Stimulated activated CD4-positive, alpha-beta T cell treated with anti-CD3 and anti-CD28 coated beads, Interleukin-4, amount 100 ng/mL, for 48 hours (primary cell): Measurements from ENCODE around the gene RAX2.
"Not testable (repeated sequence)": the region's sequence is repeated elsewhere in the genome, so short reads cannot be mapped to it uniquely, and the experiment has no call there.

Experiments used
- DNase-seq, 2 donors: peaks; one replicate each; pipeline ENCODE4 v3.0.0-alpha.2; 2020; ENCODE audit warnings: low read depth in 2 of 2

Gene RAX2

DNA sequence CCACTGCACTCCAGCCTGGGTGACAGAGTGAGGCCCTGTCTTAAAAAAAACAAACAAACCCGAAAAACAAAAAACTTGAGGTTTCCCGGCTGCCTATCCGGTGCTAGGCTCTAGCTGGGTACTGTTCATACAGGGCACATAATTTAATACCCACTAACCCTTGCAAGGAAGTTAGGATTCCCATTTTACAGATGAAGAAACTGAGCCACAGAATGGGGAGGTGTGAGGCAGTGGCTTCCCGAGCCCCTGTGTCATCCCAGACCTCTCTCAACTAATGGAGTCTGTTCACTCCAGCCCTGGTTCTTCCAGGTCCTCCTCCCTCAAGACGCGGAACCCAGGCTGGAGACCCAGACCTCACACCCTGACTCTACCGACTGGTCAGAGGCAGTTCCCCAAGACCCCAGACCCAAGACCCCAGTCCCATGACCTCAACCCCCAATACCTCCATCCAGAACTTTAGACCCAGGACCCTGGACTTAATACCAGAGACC is 11.1 kb downstream of the RAX2 start:
- DNase-seq, result no peak

DNA sequence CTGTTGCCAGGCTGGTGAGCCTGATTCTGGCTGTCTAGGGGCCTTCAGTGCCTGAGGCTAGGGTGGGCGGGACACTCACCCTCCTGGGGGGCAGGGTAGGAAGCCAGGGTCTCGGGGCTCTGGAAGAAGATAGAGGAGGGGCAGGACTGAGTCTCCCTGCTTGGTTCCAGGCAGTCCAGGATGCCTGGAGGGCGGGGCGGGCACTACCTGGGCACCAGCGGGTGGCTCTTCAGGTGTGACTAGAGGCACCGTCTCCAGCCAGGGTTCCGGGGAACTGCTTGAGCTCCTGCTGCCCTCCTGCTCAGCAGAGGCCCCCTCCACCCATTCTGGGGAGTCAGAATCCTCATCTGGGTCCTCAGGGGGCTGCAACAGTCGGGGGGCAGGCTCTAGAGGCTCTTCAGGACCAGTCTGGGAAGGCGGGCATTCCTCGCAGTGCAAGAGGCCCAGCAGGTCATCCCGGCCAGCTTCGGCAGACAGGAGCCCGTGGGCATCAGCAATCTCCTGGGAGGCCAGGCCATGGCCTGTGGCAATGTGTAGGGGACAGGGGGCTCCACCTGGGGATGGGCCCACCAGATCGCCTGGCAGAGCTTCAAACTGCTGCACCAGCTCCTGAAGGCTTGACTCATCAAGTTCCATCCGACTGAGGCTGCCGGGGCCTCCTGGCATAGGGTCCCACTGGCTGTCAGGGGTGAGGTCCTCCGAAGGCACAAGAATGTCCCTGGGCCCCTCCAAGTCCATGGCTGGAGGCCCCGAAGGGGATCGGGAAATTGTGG is 12.4 kb downstream of the RAX2 start:
- no peak for DNase-seq

DNA sequence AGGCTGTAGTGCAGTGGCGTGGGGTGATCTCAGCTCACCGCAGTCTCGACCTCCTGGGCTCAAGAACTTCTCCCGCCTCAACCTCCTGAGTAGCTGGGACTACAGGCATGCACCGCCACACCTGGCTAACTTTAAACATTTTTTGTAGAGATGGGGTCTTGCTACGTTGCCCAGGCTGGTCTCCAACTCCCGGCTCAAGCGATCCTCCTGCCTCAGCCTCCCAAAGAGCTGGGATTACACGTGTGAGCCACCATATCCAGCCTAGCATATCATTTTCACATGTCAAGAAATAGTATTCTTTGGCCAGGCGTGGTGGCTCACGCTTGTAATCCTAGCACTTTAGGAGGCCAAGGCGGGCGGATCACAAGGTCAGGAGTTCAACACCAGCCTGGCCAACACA is 13.7 kb downstream of the RAX2 start:
- not testable (repeated sequence) for DNase-seq

DNA sequence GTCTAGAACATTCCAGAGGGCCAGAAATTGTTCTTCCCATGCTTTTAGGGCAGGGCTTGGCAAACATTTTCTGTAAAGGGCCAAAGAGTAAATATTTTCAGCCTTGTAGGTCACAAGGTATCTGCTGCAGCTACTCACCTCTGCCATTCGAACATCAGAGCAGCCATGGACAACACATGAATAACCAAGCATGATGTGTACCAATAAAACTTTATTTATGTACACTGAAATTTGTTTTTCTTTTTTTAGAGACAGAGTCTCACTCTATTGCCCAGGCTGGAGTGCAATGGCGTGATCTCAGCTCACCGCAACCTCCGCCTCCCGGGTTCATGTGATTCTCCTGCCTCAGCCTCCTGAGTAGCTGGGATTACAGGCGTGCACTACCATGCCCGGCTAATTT is 14.3 kb downstream of the RAX2 start:
- not testable (repeated sequence) for DNase-seq

DNA sequence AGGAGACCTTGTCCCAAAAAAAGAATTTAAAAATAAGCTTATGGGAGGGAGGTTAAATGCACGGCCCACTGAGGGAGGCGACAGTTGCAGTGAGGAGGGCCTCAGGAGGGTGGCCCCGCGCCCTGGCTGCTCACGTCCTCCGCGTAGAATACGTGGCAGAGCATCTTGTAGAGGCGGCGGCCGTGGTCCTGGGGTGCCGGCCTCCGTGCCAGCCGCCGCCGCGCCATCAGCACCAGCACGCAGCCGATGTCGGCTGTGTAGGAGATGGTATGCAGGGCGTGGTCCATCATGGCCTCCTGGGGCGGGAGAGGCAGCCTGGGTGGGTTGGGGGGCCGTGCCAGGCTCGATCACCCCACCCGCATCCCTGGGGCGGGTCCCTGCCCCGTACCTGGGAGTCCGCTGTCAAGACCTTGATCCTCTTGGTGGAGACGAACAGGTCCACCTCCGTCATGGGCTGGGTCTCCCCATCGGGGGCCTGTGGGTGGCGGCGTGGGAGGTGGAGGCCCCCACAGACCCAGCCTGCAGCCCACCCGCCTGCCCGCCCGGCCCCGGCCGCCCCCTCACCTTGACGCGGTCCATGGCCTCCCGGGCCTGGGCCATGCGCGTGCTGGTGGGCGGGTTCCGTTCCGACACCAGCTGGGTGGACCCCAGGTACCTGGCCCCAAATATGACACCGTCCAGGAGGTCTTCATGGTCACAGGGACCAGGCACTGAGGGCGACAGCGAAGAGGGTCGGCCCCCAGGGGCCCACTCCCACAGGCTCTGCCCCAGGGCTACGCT is 18.2 kb downstream of the RAX2 start:
- no peak for DNase-seq

DNA sequence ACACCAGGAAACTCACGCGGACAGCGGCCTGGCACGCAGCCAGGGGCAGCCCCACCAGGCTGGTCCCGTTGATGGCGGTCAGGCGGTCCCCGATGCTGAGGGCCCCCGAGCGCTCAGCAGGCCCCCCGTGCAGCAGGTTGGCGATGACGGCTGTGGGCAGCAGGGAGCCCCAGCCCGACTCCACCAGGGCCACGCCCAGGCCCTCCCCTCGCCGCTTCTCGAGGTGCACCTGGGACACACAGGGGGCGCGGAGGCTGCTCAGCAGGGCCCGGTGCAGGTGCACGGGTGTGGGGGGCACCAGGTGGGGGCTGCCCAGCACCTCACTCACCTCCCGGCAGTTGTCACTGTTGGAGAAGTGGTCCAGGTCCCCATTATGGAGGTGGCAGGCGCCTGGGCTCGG is 19.5 kb downstream of the RAX2 start:
- no peak for DNase-seq

DNA sequence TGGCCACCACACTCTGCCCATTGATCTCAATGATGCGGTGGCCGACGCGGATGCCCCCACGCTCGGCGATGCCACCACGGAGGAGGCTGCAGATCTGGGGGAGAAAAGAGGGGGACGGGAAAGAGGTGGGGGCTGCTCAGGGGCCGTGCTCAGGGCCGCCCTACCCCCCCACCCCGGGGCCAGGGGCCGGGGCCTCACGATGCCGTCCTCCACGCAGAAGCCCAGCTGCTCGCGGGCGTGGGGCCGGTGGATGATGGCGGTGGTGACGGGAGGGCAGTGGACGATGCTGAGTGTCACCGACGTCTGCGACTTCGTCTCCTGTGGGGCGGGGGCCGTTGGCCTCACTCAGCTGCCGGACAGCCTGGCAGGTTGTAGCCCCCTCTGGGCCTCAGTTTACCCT is 20.8 kb downstream of the RAX2 start:
- DNase-seq, result no peak

DNA sequence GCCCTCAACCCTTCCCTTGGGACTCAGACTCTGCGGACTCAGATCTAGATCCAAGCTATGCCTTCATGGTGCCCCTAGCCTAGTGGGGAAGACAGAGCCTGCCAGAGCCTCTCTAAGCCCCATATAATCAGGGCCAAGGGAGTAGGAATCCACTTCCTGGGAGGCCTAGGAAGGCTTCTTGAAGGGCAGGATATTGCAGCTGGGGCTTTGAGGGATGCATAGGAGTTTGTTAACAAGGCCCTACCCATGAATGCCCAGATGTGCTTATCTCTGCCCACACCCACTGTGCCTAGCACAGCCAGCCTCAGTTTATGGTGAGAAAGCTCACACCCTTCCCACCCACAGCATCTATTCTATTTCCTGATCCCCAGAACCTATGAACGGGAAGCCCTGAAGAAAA is 21.8 kb downstream of the RAX2 start:
- DNase-seq, result no peak

DNA sequence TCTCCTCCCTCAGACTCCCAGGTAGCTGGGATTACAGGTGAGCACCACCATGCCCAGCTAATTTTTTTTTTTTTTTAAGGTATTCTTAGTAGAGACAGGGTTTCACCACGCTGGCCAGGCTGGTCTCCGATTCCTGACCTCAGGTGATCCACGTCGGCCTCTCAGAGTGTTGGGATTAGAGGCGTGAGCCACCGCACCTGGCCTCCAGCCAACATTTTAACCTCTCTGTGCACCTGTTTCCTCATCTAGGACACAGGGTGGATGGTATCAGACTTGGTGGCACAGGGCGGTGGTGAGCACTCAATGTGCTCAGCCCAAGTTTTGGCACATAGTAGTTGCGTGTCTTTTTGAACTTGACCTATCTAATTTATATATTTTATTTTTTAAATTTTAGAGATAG is 23.1 kb downstream of the RAX2 start:
- DNase-seq, result no peak

DNA sequence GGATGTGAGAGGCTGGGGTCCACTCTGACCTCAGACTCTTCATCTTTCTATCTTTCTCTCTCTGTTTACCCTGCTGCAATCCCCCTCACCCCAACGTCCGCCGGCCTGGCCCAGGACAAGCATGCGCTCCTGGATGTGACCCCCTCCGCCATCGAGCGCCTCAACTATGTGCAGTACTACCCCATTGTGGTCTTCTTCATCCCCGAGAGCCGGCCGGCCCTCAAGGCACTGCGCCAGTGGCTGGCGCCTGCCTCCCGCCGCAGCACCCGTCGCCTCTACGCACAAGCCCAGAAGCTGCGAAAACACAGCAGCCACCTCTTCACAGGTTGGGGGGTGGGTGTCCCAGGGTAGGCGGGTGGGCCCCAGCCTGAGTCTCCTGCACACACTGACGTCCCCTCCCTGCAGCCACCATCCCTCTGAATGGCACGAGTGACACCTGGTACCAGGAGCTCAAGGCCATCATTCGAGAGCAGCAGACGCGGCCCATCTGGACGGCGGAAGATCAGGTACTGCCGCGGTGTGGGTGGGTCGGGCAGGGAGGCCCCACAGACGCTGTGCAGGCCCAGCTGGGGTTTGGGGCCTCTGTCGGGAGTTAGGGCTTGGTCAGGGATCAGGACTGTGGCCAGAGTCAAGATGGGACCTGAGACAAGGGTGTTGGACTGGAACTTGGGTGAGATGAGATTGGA is 25.5 kb downstream of the RAX2 start:
- no peak for DNase-seq

DNA sequence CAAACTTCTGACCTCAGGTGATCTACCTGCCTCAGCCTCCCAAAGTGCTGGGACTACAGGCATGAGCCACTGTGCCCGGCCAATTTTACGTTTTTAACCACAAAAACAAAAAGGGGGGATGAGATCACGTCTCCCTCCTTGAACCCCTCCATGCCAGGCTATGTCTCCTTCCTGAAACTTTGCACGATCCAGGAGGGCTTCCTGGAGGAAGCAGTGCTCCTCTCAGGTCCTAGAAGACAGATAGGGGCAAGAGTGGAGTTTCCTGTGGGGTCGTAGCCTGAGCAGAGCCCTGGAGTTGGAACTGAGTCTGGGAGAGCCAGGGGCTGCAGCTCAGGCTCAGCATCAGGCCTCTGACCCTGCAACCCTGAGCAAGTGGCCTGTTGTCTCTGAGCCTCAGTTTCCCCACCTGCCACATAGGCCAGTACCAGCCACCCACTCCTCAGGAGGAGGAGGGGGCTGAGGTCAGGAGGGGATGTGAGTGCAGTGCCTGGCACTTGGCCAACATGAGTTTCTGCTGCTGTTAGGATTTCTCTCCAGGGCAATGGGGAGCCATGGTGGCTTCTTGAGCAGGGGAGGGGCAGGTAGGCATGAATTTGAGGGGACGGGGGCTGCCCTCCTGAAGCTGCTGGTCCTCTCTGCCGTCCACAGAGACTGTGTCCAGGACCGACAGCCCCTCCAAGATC is 26.5 kb downstream of the RAX2 start:
- DNase-seq, result no peak

DNA sequence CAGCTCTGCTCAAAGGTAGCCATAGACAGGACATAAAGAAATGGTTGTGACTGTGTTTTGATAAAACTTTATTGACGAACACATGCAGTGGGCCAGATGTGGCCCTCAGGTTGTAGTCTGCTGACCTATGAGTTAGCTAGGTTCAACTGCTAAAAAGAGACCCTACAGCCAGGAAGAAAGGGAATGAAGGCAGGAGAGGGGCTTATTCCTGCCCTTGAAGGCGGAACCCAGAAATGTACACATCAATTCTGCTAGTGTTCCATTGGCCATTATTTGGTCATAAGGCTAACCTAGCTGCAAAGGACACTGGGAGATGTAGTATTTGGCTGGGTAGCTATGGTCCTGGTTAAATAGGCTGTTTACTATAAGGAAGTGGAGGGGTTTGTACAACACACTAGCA is 28.5 kb downstream of the RAX2 start:
- DNase-seq, result no peak

DNA sequence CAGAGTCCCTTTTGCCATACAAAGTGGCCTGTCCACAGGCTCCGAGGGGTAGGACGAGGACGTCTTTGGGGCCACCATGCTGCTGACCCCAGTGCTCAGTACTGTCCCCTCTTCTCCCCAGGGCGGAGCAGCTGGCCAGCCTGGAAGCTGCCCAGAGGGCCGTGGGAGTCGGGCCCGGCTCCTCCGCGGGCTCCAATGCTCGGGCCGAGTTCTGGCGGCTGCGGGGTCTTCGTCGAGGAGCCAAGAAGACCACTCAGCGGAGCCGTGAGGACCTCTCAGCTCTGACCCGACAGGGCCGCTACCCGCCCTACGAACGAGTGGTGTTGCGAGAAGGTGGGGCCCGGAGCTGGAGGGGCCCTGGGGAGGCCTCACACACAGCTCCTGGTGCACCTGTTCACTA is 31.6 kb downstream of the RAX2 start:
- no peak for DNase-seq

DNA sequence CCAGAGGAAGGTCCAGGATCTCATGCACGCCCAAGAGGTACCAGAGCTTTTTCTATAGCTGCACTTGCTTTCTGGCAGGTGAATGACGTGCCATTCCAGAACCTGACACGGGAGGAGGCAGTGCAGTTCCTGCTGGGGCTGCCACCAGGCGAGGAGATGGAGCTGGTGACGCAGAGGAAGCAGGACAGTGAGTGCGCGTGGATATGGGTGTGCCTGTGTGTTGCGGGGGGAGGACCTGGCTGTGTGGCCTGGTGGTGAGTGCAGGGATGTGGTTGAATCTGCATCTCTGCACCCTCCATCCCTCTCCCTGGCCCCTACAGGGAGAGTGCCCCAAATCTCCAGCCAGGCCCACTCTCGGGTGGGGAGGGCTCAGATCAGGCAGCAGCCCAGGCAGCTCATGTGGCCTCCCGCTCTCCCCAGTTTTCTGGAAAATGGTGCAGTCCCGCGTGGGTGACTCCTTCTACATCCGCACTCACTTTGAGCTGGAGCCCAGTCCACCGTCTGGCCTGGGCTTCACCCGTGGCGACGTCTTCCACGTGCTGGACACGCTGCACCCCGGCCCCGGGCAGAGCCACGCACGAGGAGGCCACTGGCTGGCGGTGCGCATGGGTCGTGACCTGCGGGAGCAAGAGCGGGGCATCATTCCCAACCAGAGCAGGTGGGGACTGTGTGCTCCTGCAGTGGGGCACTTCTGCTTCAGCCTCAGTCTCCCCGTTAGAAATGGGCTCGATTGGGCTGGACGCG is 33.4 kb downstream of the RAX2 start:
- DNase-seq, result no peak

DNA sequence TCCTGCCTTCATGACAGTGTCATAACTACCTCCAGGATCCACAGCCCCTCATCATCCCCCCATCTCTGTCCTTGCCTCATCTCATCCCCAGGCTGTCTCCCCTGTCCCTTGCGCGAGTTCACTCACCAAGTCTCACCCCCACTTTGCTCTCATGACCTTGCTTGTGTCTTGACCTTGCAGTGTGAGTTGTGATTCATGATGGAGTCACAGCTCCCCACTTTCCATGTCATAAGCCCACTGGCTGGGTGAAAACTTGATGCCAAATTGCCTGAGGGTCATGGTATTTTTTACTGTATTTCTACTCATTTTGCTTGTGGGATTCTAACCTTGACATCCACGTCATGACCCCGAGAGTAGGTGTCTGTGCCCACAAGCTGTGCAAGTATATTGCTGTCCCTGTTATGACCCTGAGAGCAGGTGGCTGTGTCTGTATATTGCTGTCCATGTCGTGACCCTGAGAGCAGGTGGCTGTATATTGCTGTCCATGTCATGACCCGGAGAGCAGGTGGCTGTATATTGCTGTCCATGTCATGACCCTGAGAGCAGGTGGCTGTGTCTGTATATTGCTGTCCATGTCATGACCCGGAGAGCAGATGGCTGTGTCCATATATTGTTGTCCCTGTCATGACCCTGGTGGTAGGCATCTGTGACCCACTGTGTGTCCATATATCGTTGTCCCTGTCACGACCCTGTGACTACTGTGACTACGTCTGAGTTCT is 34.4 kb downstream of the RAX2 start:
- no peak for DNase-seq

DNA sequence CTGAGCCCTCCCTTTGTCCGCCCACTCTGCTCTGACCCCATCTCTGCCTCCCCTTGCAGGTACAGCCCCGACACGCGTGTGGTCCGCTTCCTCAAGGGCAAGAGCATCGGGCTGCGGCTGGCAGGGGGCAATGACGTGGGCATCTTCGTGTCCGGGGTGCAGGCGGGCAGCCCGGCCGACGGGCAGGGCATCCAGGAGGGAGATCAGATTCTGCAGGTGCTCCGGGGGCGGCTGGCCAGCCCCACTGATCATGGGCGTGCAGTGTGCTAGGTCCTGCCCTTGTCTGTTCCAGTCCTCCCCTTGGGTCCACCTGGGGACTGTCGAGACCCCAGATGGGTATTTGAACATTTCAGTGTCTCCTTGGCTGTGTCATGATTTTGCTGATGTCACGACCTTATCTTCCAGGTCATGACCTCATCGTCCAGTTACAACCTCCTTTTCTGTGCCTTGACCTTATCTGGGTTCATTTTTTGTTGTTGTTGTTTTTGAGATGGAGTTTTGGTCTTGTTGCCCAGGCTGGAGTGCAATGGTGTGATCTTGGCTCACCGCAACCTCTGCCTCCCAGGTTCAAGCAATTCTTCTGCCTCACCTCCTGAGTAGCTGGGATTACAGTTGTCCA is 35.8 kb downstream of the RAX2 start:
- no peak for DNase-seq

DNA sequence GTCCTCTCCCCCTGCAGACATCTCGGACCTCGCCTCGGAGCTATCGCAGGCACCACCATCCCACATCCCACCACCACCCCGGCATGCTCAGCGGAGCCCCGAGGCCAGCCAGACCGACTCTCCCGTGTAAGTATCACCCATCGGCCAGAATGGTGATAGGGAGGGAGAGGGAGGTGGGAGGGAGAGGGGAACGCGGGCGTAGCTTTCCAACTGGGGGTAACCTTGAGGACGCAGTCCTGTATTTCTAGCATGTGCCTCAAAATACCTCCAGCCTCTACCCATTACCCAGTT is 37.8 kb downstream of the RAX2 start:
- no peak for DNase-seq

DNA sequence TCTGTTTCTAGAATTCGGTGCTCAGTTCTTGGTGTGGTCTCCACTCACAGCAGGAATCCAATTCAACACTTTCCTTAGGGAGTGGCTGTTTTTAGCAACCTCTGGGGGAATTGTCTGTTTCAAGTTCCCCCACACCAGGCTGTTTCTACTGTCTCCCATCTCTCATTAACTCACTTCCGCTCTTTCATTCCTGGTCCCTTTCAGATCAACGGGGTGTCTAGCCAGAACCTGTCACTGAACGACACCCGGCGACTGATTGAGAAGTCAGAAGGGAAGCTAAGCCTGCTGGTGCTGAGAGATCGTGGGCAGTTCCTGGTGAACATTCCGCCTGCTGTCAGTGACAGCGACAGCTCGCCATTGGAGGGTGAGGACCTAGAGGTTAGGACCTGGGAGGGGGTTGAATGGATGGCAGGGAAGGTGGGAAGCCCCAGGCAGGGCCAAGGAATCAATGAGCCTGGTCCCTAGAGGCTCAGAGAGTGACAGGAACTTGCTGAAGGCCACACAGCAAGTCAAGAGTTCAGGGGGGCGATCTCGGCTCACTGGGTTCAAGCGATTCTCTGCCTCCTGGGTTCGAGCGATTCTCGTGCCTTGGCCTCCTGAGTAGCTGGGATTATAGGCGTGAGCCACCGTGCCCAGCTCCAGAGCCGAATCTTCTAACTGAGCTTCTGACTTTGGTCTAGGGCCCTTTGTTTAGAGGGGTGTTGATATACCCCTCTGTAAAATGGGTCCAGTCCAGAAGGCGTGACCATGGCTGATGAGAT is 38.3 kb downstream of the RAX2 start:
- no peak for DNase-seq

DNA sequence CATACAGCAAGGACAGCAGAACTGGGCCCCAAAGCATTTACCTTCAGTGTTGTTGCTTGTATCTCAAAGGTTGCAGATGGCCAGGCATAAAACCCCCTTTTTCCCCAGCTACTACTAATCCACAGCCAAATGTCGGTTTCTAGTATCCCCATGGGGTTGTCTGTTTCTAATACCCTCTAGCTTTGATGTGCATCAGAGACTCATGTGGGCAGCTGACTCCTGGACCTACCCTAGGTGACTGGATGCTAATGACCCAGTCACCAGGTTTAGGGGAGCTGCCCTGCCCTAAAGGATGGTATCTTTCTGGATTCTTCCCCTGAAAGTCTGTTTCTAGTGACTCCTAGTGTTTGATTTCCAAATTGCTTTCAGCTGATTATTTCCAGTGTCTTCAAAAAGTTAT is 39.9 kb downstream of the RAX2 start:
- DNase-seq, result no peak

DNA sequence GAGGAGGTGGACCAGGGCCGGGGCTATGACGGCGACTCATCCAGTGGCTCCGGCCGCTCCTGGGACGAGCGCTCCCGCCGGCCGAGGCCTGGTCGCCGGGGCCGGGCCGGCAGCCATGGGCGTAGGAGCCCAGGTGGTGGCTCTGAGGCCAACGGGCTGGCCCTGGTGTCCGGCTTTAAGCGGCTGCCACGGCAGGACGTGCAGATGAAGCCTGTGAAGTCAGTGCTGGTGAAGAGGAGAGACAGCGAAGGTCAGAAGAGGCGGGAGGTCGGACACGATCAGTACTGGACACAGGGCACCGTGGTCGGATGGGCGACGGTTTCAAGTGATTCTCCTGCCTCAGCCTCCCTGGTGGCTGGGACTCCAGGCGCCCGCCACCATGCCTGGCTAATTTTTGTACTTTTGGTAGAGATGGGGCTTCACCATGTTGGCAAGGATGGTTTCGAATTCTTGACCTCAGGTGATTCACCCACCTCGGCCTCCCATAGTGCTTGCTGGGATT is 41.5 kb downstream of the RAX2 start:
- DNase-seq, result no peak
